Measurements from ENCODE around the gene TXK. TPM values are rescaled to one million over a fixed set of nuclear protein-coding genes. Genes with fewer than 3 reads are reported as not detected.

Gene TXK
- total and polyA plus RNA-seq, 2 experiments from 2014 or later, result not detected

DNA sequence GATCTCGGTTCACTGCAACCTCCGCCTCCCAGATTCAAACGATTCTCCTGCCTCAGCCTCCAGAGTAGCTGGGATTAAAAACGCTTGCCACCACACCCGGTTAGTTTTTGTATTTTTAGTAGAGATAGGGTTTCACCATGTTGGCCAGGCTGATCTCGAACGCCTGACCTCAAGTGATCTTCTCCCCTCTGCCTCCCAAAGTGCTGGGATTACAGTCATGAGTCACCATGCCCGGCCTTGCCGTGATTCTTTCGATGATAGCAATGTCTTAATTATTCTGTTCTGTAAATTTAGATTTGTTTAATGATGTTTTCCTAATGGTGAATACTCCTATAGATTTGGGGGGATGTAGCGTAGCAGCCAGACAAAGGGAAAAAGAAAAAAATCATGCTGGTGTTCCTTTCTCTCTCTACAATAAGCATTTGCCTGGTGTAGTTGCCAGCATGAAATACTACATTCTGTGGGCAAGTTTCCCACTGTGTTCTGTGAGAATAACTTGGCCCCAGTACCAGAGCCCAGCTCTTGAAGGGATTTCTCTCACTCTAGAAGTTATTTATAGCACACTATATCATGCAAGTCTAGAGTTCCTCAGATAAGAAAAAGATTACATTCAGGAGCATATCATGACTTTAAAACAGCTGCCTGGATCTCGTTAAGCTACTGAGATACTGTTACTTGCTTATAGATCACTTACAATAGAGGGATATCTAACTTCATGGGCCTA is 102.1 kb downstream of the TXK start:
- Histone ChIP-seq H3F3A (ENCODE audit: insufficient read depth) (no peaks in the 10 kb centered on the region), H4K20me1 (ENCODE audit: insufficient read depth) (no peaks in the 10 kb centered on the region), H3K9ac (no peak overlapping the region), H3K9me2 (ENCODE audit: insufficient read depth) (no peaks in the 10 kb centered on the region), H3K79me2 (ENCODE audit: insufficient read depth) (no peaks in the 10 kb centered on the region), H3K9me3 (ENCODE audit: low read depth) (no peaks in the 10 kb centered on the region), H3K4me1 (ENCODE audit: insufficient read depth) (no peaks in the 10 kb centered on the region), H2AFZ (no peak overlapping the region), H3K4me3 (no peak overlapping the region), H3K36me3 (ENCODE audit: low read depth) (no peaks in the 10 kb centered on the region), H3K27ac (no peak overlapping the region), H3K27me3 (replicated peaks; ENCODE audit: insufficient read depth) (no peaks in the 10 kb centered on the region), H3K4me2 (ENCODE audit: unreplicated experiment) (no peak overlapping the region)
- in situ Hi-C loops (cut with MboI), result no loop called here
- WGBS, 2 experiments (ENCODE audit: low coverage in 1 of 2, low lambda C conversion rate in 2 of 2, missing lambda C conversion rate in 2 of 2), result 62 to 65% methylated on average over 12 of the region's 12 CpGs
- TF ChIP-seq EZH2 (IDR thresholded peaks at IDR 0.05; ENCODE audit: insufficient read depth, poor library complexity, severe bottlenecking) (no peak), EZH2phosphoT487 (IDR thresholded peaks at IDR 0.05; ENCODE audit: insufficient read depth, low read depth) (no peak)
- DNase-seq, result peak; percentile 10

GRCh38 chr4:48030470-48030869 is 103.6 kb downstream of the TXK start:
- in situ Hi-C loops (cut with MboI), result no loop called here
- WGBS, 2 experiments (ENCODE audit: low coverage in 1 of 2, low lambda C conversion rate in 2 of 2, missing lambda C conversion rate in 2 of 2), result 36 to 41% methylated on average over 3 of the region's 3 CpGs
- Histone ChIP-seq H3K27me3 (replicated peaks; ENCODE audit: insufficient read depth) (no peaks in the 10 kb centered on the region), H3K79me2 (ENCODE audit: insufficient read depth) (no peaks in the 10 kb centered on the region), H3K4me2 (ENCODE audit: unreplicated experiment) (no peak overlapping the region), H4K20me1 (ENCODE audit: insufficient read depth) (no peaks in the 10 kb centered on the region), H3K4me3 (no peak overlapping the region), H3K27ac (no peak overlapping the region), H3K9ac (no peak overlapping the region), H3K9me3 (ENCODE audit: low read depth) (no peaks in the 10 kb centered on the region), H3F3A (ENCODE audit: insufficient read depth) (no peaks in the 10 kb centered on the region), H3K36me3 (ENCODE audit: low read depth) (no peaks in the 10 kb centered on the region), H2AFZ (0 out of 2 replicates have a peak overlapping the region, but pooled peaks have one; percentile 12), H3K9me2 (ENCODE audit: insufficient read depth) (no peaks in the 10 kb centered on the region), H3K4me1 (ENCODE audit: insufficient read depth) (no peaks in the 10 kb centered on the region)
- DNase-seq, result no peak
- TF ChIP-seq EZH2phosphoT487 (IDR thresholded peaks at IDR 0.05; ENCODE audit: insufficient read depth, low read depth) (no peak), EZH2 (IDR thresholded peaks at IDR 0.05; ENCODE audit: insufficient read depth, poor library complexity, severe bottlenecking) (no peak)

DNA sequence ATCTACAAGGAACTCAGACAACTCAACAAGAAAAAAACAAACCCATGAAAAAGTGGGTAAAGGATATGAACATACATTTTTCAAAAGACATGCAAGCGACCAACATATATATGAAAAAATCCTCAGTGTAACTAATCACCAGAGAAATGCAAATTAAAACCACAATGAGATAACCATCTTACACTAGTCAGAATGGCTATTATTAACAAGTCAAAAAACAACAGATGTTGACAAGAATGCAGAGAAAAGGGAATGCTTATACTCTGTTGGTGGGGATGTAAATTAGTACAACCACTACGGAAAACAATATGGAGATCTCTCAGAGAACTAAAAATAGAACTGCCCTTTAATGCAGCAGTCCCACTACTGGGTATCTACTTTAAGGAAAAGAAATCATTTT is 105.4 kb downstream of the TXK start:
- DNase-seq, result no peak
- H3F3A ChIP-seq (ENCODE audit: insufficient read depth), result no peaks in the 10 kb centered on the region
- in situ Hi-C loops (cut with MboI), result no loop called here
- no peak overlapping the region for H3K4me2 ChIP-seq (ENCODE audit: unreplicated experiment)
- H4K20me1 ChIP-seq (ENCODE audit: insufficient read depth), result no peaks in the 10 kb centered on the region
- H3K9ac ChIP-seq, result no peak overlapping the region
- H3K27me3 ChIP-seq (replicated peaks; ENCODE audit: insufficient read depth), result no peaks in the 10 kb centered on the region
- H3K27ac ChIP-seq, result no peak overlapping the region
- no peak overlapping the region for H3K4me3 ChIP-seq
- no peaks in the 10 kb centered on the region for H3K36me3 ChIP-seq (ENCODE audit: low read depth)
- H3K79me2 ChIP-seq (ENCODE audit: insufficient read depth), result no peaks in the 10 kb centered on the region
- TF ChIP-seq EZH2 (IDR thresholded peaks at IDR 0.05; ENCODE audit: insufficient read depth, poor library complexity, severe bottlenecking), result no peak
- TF ChIP-seq EZH2phosphoT487 (IDR thresholded peaks at IDR 0.05; ENCODE audit: insufficient read depth, low read depth), result no peak
- H3K4me1 ChIP-seq (ENCODE audit: insufficient read depth), result no peaks in the 10 kb centered on the region
- no peaks in the 10 kb centered on the region for H3K9me3 ChIP-seq (ENCODE audit: low read depth)
- no peaks in the 10 kb centered on the region for H3K9me2 ChIP-seq (ENCODE audit: insufficient read depth)
- WGBS, 2 experiments (ENCODE audit: low coverage in 1 of 2, low lambda C conversion rate in 2 of 2, missing lambda C conversion rate in 2 of 2), result 3 to 4% methylated on average over 2 of the region's 2 CpGs
- no peak overlapping the region for H2AFZ ChIP-seq

- H3K9me3 ChIP-seq (ENCODE audit: low read depth), result no peaks in the 10 kb centered on the region
- H3K4me1 ChIP-seq (ENCODE audit: insufficient read depth), result no peaks in the 10 kb centered on the region
- in situ Hi-C loops (cut with MboI), result no loop called here
- no peak for TF ChIP-seq EZH2phosphoT487 (IDR thresholded peaks at IDR 0.05; ENCODE audit: insufficient read depth, low read depth)
- TF ChIP-seq EZH2 (IDR thresholded peaks at IDR 0.05; ENCODE audit: insufficient read depth, poor library complexity, severe bottlenecking), result no peak
- H3K9ac ChIP-seq, result no peak overlapping the region
- H3K36me3 ChIP-seq (ENCODE audit: low read depth), result no peaks in the 10 kb centered on the region
- no peak overlapping the region for H3K4me3 ChIP-seq
- H3F3A ChIP-seq (ENCODE audit: insufficient read depth), result no peaks in the 10 kb centered on the region
- no peak for DNase-seq
- H4K20me1 ChIP-seq (ENCODE audit: insufficient read depth), result no peaks in the 10 kb centered on the region
- no peaks in the 10 kb centered on the region for H3K79me2 ChIP-seq (ENCODE audit: insufficient read depth)
- no peaks in the 10 kb centered on the region for H3K9me2 ChIP-seq (ENCODE audit: insufficient read depth)
- no peak overlapping the region for H2AFZ ChIP-seq
- H3K27ac ChIP-seq, result no peak overlapping the region
- no peaks in the 10 kb centered on the region for H3K27me3 ChIP-seq (replicated peaks; ENCODE audit: insufficient read depth)
- no peak overlapping the region for H3K4me2 ChIP-seq (ENCODE audit: unreplicated experiment)
Observed at GRCh38 chr4:48027653-48028052, 106.4 kb downstream of the TXK start.

Measured in GM23248 (cell line).